ENCODE data around the gene POU2F3. TPM values are rescaled to one million over a fixed set of nuclear protein-coding genes. Genes with fewer than 3 reads are reported as not detected.
A peak's percentile ranks its signal among the peaks of the same experiment; 100 is the strongest.

POU2F3 gene
- total and polyA plus RNA-seq, 2 experiments from 2014 or later: 0.15 to 0.40 TPM

- H3K4me1 ChIP-seq (ENCODE audit: low read depth): no peaks in the 10 kb centered on the region
- no peaks in the 10 kb centered on the region for H3K36me3 ChIP-seq
- peaks cover 17% of the 10 kb centered on the region for H3K27me3 ChIP-seq
- DNase-seq (ENCODE audit: low read depth in 1 of 2, low spot score in 1 of 2): no peak
- no peak overlapping the region for H3K27ac ChIP-seq
- TF ChIP-seq CTCF (IDR thresholded peaks at IDR 0.05; ENCODE audit: low read depth, low read length): no peak
- H3K9me3 ChIP-seq (ENCODE audit: low read depth): no peaks in the 10 kb centered on the region
- H3K4me3 ChIP-seq: no peak overlapping the region
These were observed 67.5 kb downstream of the POU2F3 start for GRCh38 chr11:120307476-120307875.

- no peaks in the 10 kb centered on the region for H3K4me1 ChIP-seq (ENCODE audit: low read depth)
- no peak for DNase-seq (ENCODE audit: low read depth in 1 of 2, low spot score in 1 of 2)
- H3K27me3 ChIP-seq: peaks cover 17% of the 10 kb centered on the region
- H3K4me3 ChIP-seq: no peak overlapping the region
- TF ChIP-seq CTCF (IDR thresholded peaks at IDR 0.05; ENCODE audit: low read depth, low read length): no peak
- no peaks in the 10 kb centered on the region for H3K36me3 ChIP-seq
- no peak overlapping the region for H3K27ac ChIP-seq
- H3K9me3 ChIP-seq (ENCODE audit: low read depth): no peaks in the 10 kb centered on the region
These were observed 68.1 kb downstream of the POU2F3 start for GRCh38 chr11:120308081-120308480.

GRCh38 chr11:120310870-120311269 lies 70.9 kb downstream of the POU2F3 start:
- H3K27ac ChIP-seq: no peak overlapping the region
- TF ChIP-seq CTCF (IDR thresholded peaks at IDR 0.05; ENCODE audit: low read depth, low read length): no peak
- no peaks in the 10 kb centered on the region for H3K9me3 ChIP-seq (ENCODE audit: low read depth)
- peak in 1 of 2 donors; percentile 30 for DNase-seq (ENCODE audit: low read depth in 1 of 2, low spot score in 1 of 2)
- no peaks in the 10 kb centered on the region for H3K36me3 ChIP-seq
- H3K27me3 ChIP-seq: peaks cover 17% of the 10 kb centered on the region
- peaks cover 13% of the 10 kb centered on the region for H3K4me1 ChIP-seq (ENCODE audit: low read depth)
- H3K4me3 ChIP-seq: no peak overlapping the region

- Histone ChIP-seq H3K27ac (peak overlapping the region; percentile 51), H3K27me3 (peaks cover 6% of the 10 kb centered on the region), H3K4me3 (no peak overlapping the region), H3K4me1 (ENCODE audit: low read depth) (peaks cover 29% of the 10 kb centered on the region), H3K9me3 (ENCODE audit: low read depth) (no peaks in the 10 kb centered on the region), H3K36me3 (no peaks in the 10 kb centered on the region)
- no peak for DNase-seq (ENCODE audit: low read depth in 1 of 2, low spot score in 1 of 2)
- TF ChIP-seq CTCF (IDR thresholded peaks at IDR 0.05; ENCODE audit: low read depth, low read length): no peak
These were observed 74.9 kb downstream of the POU2F3 start for GRCh38 chr11:120314861-120315260.

GRCh38 chr11:120316880-120317688 lies 77.1 kb downstream of the POU2F3 start:
- no peak overlapping the region for H3K4me3 ChIP-seq
- no peaks in the 10 kb centered on the region for H3K27me3 ChIP-seq
- peak; percentile 69 to 80 for DNase-seq (ENCODE audit: low read depth in 1 of 2, low spot score in 1 of 2)
- H3K4me1 ChIP-seq (ENCODE audit: low read depth): peaks cover 29% of the 10 kb centered on the region
- peak overlapping the region; percentile 20 for H3K27ac ChIP-seq
- TF ChIP-seq CTCF (IDR thresholded peaks at IDR 0.05; ENCODE audit: low read depth, low read length): no peak
- no peaks in the 10 kb centered on the region for H3K9me3 ChIP-seq (ENCODE audit: low read depth)
- H3K36me3 ChIP-seq: no peaks in the 10 kb centered on the region
